Cerebellar nuclear complex (tissue), 1 donor: ENCODE data around the gene GOSR2.
"Not testable (repeated sequence)": the region's sequence is repeated elsewhere in the genome, so short reads cannot be mapped to it uniquely, and the experiment has no call there.

Source experiments
- DNase-seq, 2 experiments: peaks; one replicate each; lab custom pipeline; 2025; lab: John Stamatoyannopoulos, UW

GOSR2 gene

GRCh38 chr17:46930051-46930450 lies 7.1 kb downstream of the GOSR2 start:
- no peak for DNase-seq

GRCh38 chr17:46931596-46931995 lies 8.6 kb downstream of the GOSR2 start:
- no peak for DNase-seq

- DNase-seq: no peak
Measured at GRCh38 chr17:46935658-46936266, 12.8 kb downstream of the GOSR2 start.

GRCh38 chr17:46940692-46941404 lies 17.9 kb downstream of the GOSR2 start:
- peak in 1 of 2 experiments; percentile 40 for DNase-seq

GRCh38 chr17:46942441-46943217 lies 19.7 kb downstream of the GOSR2 start:
- peak in 1 of 2 experiments; percentile 39 for DNase-seq

GRCh38 chr17:46943218-46943500 lies 20.2 kb downstream of the GOSR2 start:
- DNase-seq: no peak

- DNase-seq: no peak
Measured at GRCh38 chr17:46943501-46944393, 20.8 kb downstream of the GOSR2 start.

- DNase-seq: no peak
Measured at GRCh38 chr17:46944931-46945330, 22.0 kb downstream of the GOSR2 start.

GRCh38 chr17:46947216-46947615 lies 24.3 kb downstream of the GOSR2 start:
- DNase-seq: no peak

- DNase-seq: no peak
Measured at GRCh38 chr17:46948544-46948943, 25.6 kb downstream of the GOSR2 start.

GRCh38 chr17:46949291-46950174 lies 26.6 kb downstream of the GOSR2 start:
- peak in 1 of 2 experiments; percentile 46 for DNase-seq

GRCh38 chr17:46950342-46950996 lies 27.5 kb downstream of the GOSR2 start:
- no peak for DNase-seq

GRCh38 chr17:46950997-46951621 lies 28.1 kb downstream of the GOSR2 start:
- no peak for DNase-seq

- DNase-seq: no peak
Measured at GRCh38 chr17:46951706-46952105, 28.7 kb downstream of the GOSR2 start.

- no peak for DNase-seq
Measured at GRCh38 chr17:46952115-46952514, 29.2 kb downstream of the GOSR2 start.

GRCh38 chr17:46953191-46953590 lies 30.2 kb downstream of the GOSR2 start:
- DNase-seq: not testable (repeated sequence)

GRCh38 chr17:46958041-46958591 lies 35.2 kb downstream of the GOSR2 start:
- no peak for DNase-seq

- DNase-seq: no peak
Measured at GRCh38 chr17:46960152-46960551, 37.2 kb downstream of the GOSR2 start.

- no peak for DNase-seq
Measured at GRCh38 chr17:46962374-46962790, 39.4 kb downstream of the GOSR2 start.

- DNase-seq: no peak
Measured at GRCh38 chr17:46963571-46963970, 40.6 kb downstream of the GOSR2 start.
